ENCODE data around the gene FOXP1. TPM values are rescaled to one million over a fixed set of nuclear protein-coding genes. Genes with fewer than 3 reads are reported as not detected.

FOXP1 gene
- polyA plus RNA-seq, 1 donor from 2014 or later = 5.6 TPM

GRCh38 chr3:71035314-71035713 lies 548.2 kb downstream of the FOXP1 start:
- Histone ChIP-seq H3F3A (ENCODE audit: insufficient read depth, low read length, poor library complexity, severe bottlenecking) (no peaks in the 10 kb centered on the region), H3K9ac (ENCODE audit: low read length) (no peak overlapping the region), H3K36me3 (ENCODE audit: insufficient read depth, low read length) (no peaks in the 10 kb centered on the region), H3K9me3 (ENCODE audit: low read length) (no peaks in the 10 kb centered on the region), H3K27me3 (ENCODE audit: insufficient read depth, low read depth, low read length) (no peaks in the 10 kb centered on the region), H3K4me2 (ENCODE audit: low read length) (no peak overlapping the region), H3K79me2 (replicated peaks; ENCODE audit: insufficient read depth, low read length) (no peaks in the 10 kb centered on the region), H3K4me3 (ENCODE audit: low read length) (no peak overlapping the region), H2AFZ (ENCODE audit: low read depth, low read length) (no peak overlapping the region), H3K27ac (ENCODE audit: low read length) (no peak overlapping the region), H3K9me2 (ENCODE audit: insufficient read depth, low read length) (no peaks in the 10 kb centered on the region), H4K20me1 (ENCODE audit: insufficient read depth) (no peaks in the 10 kb centered on the region)
- no peak for TF ChIP-seq POLR2AphosphoS5 (IDR thresholded peaks at IDR 0.05)
- no peak for TF ChIP-seq EZH2 (IDR thresholded peaks at IDR 0.05; ENCODE audit: borderline replicate concordance, insufficient read depth, low read length, poor library complexity, severe bottlenecking)
- no peak for TF ChIP-seq CTCF (IDR thresholded peaks at IDR 0.05; ENCODE audit: poor library complexity, severe bottlenecking)
- TF ChIP-seq REST (IDR thresholded peaks at IDR 0.05; ENCODE audit: borderline replicate concordance) = no peak
- no peak for TF ChIP-seq RAD21 (conservative IDR thresholded peaks at IDR 0.05)
- TF ChIP-seq MXI1 (conservative IDR thresholded peaks at IDR 0.05; ENCODE audit: poor library complexity, severe bottlenecking) = no peak
- TF ChIP-seq SMC3 (conservative IDR thresholded peaks at IDR 0.05; ENCODE audit: poor library complexity) = no peak
- no peak for TF ChIP-seq TAF1 (IDR thresholded peaks at IDR 0.05; ENCODE audit: low read depth)
- no peak for TF ChIP-seq EP300 (conservative IDR thresholded peaks at IDR 0.05; ENCODE audit: poor library complexity, severe bottlenecking)

GRCh38 chr3:71033681-71034220 lies 549.8 kb downstream of the FOXP1 start:
- Histone ChIP-seq H3K36me3 (ENCODE audit: insufficient read depth, low read length) (no peaks in the 10 kb centered on the region), H3K4me3 (ENCODE audit: low read length) (no peak overlapping the region), H3F3A (ENCODE audit: insufficient read depth, low read length, poor library complexity, severe bottlenecking) (no peaks in the 10 kb centered on the region), H2AFZ (ENCODE audit: low read depth, low read length) (no peak overlapping the region), H3K9me2 (ENCODE audit: insufficient read depth, low read length) (no peaks in the 10 kb centered on the region), H4K20me1 (ENCODE audit: insufficient read depth) (no peaks in the 10 kb centered on the region), H3K27me3 (ENCODE audit: insufficient read depth, low read depth, low read length) (no peaks in the 10 kb centered on the region), H3K79me2 (replicated peaks; ENCODE audit: insufficient read depth, low read length) (no peaks in the 10 kb centered on the region), H3K4me2 (ENCODE audit: low read length) (no peak overlapping the region), H3K27ac (ENCODE audit: low read length) (no peak overlapping the region), H3K9ac (ENCODE audit: low read length) (no peak overlapping the region), H3K9me3 (ENCODE audit: low read length) (no peaks in the 10 kb centered on the region)
- TF ChIP-seq REST (IDR thresholded peaks at IDR 0.05; ENCODE audit: borderline replicate concordance) (no peak), TAF1 (IDR thresholded peaks at IDR 0.05; ENCODE audit: low read depth) (no peak), CTCF (IDR thresholded peaks at IDR 0.05; ENCODE audit: poor library complexity, severe bottlenecking) (no peak), RAD21 (conservative IDR thresholded peaks at IDR 0.05) (no peak), MXI1 (conservative IDR thresholded peaks at IDR 0.05; ENCODE audit: poor library complexity, severe bottlenecking) (no peak), POLR2AphosphoS5 (IDR thresholded peaks at IDR 0.05) (no peak), EZH2 (IDR thresholded peaks at IDR 0.05; ENCODE audit: borderline replicate concordance, insufficient read depth, low read length, poor library complexity, severe bottlenecking) (no peak), SMC3 (conservative IDR thresholded peaks at IDR 0.05; ENCODE audit: poor library complexity) (no peak), EP300 (conservative IDR thresholded peaks at IDR 0.05; ENCODE audit: poor library complexity, severe bottlenecking) (no peak)
